ENCODE data around the gene ABHD6.

DNA sequence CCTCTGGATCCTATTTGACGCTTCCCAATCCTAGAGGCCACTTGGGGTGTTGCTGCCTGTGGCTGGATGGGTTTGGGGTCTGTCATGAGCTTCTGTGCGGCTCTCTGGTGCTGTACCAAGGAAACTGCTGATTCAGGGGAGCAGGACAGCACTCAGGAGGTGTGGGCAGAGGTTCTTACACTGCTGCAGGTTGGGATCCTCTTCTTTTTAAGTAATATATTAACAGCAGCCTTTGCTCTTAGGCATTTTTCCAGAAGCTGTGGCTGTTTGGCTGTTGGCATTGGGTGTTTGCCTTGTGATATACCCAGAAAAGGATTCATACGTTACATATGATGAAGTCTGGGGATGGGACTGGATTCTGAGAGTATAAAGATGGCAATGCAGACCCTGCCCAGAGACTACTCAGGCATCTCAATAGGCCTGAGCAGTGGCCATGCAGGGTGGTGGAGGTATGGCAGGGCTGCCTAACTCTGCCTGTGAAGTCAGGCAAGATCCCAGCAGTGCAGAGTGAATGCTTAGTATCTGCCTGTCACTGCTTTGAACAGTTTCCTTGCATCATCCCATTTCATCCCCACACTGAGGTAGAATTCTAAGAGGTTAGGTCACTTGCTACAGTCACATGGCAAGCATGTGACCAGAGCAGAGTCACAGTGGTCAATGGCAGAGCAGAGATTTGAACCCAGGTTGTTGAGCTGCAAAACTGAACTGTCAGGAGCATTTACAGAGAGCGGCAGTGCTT is 3.9 kb downstream of the ABHD6 start:
- TF ChIP-seq, protein P1, sequence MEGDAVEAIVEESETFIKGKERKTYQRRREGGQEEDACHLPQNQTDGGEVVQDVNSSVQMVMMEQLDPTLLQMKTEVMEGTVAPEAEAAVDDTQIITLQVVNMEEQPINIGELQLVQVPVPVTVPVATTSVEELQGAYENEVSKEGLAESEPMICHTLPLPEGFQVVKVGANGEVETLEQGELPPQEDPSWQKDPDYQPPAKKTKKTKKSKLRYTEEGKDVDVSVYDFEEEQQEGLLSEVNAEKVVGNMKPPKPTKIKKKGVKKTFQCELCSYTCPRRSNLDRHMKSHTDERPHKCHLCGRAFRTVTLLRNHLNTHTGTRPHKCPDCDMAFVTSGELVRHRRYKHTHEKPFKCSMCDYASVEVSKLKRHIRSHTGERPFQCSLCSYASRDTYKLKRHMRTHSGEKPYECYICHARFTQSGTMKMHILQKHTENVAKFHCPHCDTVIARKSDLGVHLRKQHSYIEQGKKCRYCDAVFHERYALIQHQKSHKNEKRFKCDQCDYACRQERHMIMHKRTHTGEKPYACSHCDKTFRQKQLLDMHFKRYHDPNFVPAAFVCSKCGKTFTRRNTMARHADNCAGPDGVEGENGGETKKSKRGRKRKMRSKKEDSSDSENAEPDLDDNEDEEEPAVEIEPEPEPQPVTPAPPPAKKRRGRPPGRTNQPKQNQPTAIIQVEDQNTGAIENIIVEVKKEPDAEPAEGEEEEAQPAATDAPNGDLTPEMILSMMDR (IDR thresholded peaks at IDR 0.05; ENCODE audit: insufficient read depth, low read length, poor library complexity, severe bottlenecking): no peak
- no peak for TF ChIP-seq EZH2phosphoT487 (conservative IDR thresholded peaks at IDR 0.05; ENCODE audit: low read length)

All from SU-DHL-6 (cell line).